Breast epithelium (tissue), 3 donors: ENCODE results near the gene KCNH6.

Experiments used
- POLR2A ChIP-seq: fragments of 450-650 bp; IDR thresholded peaks from one replicate; pipeline ENCODE4 v1.6.1; 2016; ENCODE audit warnings: antibody characterized with exemption, mild to moderate bottlenecking, moderate library complexity
- POLR2AphosphoS5 ChIP-seq, 3 donors: sonication (generic); formaldehyde crosslinking; IDR thresholded peaks; one replicate each; pipeline ENCODE4 v1.6.1; 2017; ENCODE audit warnings: antibody characterized with exemption in 3 of 3
- TF ChIP-seq, protein P1 (sequence below), 3 donors: fragments of 450-650 bp; IDR thresholded peaks; one replicate each; pipeline ENCODE4 v1.5.1; 2016 to 2017; ENCODE audit warnings: antibody characterized with exemption in 3 of 3, mild to moderate bottlenecking in 3 of 3, moderate library complexity in 3 of 3

DNA sequence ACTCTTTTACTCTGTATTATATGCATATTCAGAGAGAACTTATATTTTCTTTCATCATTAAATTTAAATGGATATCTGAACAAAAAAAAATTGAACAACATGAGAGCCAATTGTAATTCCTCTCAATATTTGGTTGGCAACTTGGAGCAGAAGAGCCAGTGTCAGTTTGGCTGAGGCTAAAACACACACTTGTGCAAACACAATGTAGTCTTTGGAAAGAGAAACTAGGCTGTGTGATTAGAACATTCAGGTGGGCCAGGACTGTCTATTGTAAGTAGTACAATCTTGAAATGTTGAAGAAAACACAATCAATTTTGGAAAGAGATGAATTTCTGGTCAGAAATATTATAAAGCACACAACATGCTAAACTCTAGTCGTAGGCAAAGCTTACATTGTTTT is 44.1 kb downstream of the KCNH6 start:
- TF ChIP-seq, protein P1, sequence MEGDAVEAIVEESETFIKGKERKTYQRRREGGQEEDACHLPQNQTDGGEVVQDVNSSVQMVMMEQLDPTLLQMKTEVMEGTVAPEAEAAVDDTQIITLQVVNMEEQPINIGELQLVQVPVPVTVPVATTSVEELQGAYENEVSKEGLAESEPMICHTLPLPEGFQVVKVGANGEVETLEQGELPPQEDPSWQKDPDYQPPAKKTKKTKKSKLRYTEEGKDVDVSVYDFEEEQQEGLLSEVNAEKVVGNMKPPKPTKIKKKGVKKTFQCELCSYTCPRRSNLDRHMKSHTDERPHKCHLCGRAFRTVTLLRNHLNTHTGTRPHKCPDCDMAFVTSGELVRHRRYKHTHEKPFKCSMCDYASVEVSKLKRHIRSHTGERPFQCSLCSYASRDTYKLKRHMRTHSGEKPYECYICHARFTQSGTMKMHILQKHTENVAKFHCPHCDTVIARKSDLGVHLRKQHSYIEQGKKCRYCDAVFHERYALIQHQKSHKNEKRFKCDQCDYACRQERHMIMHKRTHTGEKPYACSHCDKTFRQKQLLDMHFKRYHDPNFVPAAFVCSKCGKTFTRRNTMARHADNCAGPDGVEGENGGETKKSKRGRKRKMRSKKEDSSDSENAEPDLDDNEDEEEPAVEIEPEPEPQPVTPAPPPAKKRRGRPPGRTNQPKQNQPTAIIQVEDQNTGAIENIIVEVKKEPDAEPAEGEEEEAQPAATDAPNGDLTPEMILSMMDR (IDR thresholded peaks at IDR 0.05) = no peak
- TF ChIP-seq POLR2A (no peak), POLR2AphosphoS5 (IDR thresholded peaks at IDR 0.05) (no peak)
